Activated T-cell treated with anti-CD3 and anti-CD28 coated beads for 24 hours (primary cell): ENCODE data around the gene G6PC1.
"Not testable (repeated sequence)": the region's sequence is repeated elsewhere in the genome, so short reads cannot be mapped to it uniquely, and the experiment has no call there.

Source experiments
- DNase-seq: peaks from one replicate; pipeline ENCODE4 v3.0.0-alpha.2; 2020; ENCODE audit warnings: low read depth

G6PC1 gene

GRCh38 chr17:42873932-42874695 lies 26.5 kb upstream of the G6PC1 start:
- not testable (repeated sequence) for DNase-seq

- DNase-seq: no peak
Measured at GRCh38 chr17:42877037-42877436, 23.6 kb upstream of the G6PC1 start.

- DNase-seq: no peak
Measured at GRCh38 chr17:42878123-42878880, 22.3 kb upstream of the G6PC1 start.

- no peak for DNase-seq
Measured at GRCh38 chr17:42878924-42879595, 21.5 kb upstream of the G6PC1 start.

GRCh38 chr17:42879596-42879985 lies 21.0 kb upstream of the G6PC1 start:
- no peak for DNase-seq

- DNase-seq: no peak
Measured at GRCh38 chr17:42880776-42881310, 19.8 kb upstream of the G6PC1 start.

GRCh38 chr17:42881706-42882105 lies 18.9 kb upstream of the G6PC1 start:
- DNase-seq: not testable (repeated sequence)

- DNase-seq: no peak
Measured at GRCh38 chr17:42882166-42882565, 18.4 kb upstream of the G6PC1 start.

GRCh38 chr17:42883802-42884558 lies 16.6 kb upstream of the G6PC1 start:
- DNase-seq: no peak

GRCh38 chr17:42885806-42886205 lies 14.8 kb upstream of the G6PC1 start:
- DNase-seq: not testable (repeated sequence)

GRCh38 chr17:42886283-42887176 lies 14.1 kb upstream of the G6PC1 start:
- no peak for DNase-seq

- DNase-seq: no peak
Measured at GRCh38 chr17:42889809-42890208, 10.8 kb upstream of the G6PC1 start.

GRCh38 chr17:42891539-42892152 lies 9.0 kb upstream of the G6PC1 start:
- DNase-seq: no peak

- no peak for DNase-seq
Measured at GRCh38 chr17:42893359-42893758, 7.2 kb upstream of the G6PC1 start.

GRCh38 chr17:42894283-42895184 lies 6.1 kb upstream of the G6PC1 start:
- DNase-seq: no peak

GRCh38 chr17:42895185-42895555 lies 5.4 kb upstream of the G6PC1 start:
- DNase-seq: no peak

GRCh38 chr17:42898147-42898811 lies 2.3 kb upstream of the G6PC1 start:
- no peak for DNase-seq

- DNase-seq: not testable (repeated sequence)
Measured at GRCh38 chr17:42899981-42900380, 618 bp upstream of the G6PC1 start.
